ENCODE results near the gene RRAGC.

DNA sequence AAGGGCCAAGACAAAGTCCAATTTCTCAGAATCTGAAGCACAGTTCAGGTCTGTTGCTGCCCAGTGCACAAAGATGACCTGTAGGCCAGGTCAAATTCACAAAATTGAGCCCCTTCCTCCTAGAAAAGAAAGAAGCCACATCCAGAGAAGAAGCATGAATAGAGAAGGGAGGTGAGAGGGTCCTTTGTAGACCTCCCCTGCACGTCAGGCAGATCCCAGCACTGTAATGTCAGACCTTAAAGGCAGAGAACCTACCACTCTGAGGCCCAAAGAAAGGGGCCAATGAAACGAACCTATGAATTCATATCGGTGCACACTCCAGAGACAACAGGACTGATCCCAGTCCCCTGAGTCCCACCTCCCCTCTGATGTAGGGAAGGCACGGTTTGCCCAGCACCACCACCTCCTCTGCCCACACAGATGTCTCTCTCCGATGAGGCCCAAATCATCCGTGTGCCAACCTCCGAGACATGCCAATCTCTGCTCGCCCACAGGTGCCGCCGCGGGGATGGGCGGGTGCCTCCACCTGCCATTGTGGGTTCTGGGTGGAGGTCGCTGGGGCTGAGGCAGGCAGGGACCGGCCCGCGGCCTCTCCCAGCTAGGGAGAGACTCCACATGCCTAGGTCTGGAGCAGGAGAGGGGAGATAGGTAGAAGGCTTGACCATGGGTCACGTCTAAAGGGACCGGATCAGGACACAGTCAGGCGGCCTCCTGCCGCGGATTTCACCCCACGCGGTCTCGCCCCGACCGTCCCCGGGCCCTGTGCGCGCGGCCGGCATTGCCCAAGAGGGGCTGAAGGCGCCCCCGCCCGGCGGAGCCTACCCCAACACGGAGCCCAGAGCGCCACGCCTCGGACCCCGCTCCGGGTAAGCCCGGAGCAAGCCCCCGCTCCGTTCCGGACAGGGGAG lies 42.1 kb downstream of the RRAGC start:
- TF ChIP-seq, protein P1, sequence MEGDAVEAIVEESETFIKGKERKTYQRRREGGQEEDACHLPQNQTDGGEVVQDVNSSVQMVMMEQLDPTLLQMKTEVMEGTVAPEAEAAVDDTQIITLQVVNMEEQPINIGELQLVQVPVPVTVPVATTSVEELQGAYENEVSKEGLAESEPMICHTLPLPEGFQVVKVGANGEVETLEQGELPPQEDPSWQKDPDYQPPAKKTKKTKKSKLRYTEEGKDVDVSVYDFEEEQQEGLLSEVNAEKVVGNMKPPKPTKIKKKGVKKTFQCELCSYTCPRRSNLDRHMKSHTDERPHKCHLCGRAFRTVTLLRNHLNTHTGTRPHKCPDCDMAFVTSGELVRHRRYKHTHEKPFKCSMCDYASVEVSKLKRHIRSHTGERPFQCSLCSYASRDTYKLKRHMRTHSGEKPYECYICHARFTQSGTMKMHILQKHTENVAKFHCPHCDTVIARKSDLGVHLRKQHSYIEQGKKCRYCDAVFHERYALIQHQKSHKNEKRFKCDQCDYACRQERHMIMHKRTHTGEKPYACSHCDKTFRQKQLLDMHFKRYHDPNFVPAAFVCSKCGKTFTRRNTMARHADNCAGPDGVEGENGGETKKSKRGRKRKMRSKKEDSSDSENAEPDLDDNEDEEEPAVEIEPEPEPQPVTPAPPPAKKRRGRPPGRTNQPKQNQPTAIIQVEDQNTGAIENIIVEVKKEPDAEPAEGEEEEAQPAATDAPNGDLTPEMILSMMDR (IDR thresholded peaks at IDR 0.05) = no peak
- no peak for TF ChIP-seq POLR2A (IDR thresholded peaks at IDR 0.05)

All from right lobe of liver (tissue), 4 donors.